Endothelial cell of umbilical vein (primary cell): ENCODE data around the gene RAB1B. TPM values are rescaled to one million over a fixed set of nuclear protein-coding genes. Genes with fewer than 3 reads are reported as not detected.

ENCODE experiments used
- BruUV-seq: library from RNA; stranded (reverse); fragments of 400-500 nt; replicated peaks from 2 replicates; lab custom pipeline; 2021; lab: Mats Ljungman, UMichigan
- CTCF ChIA-PET: fragments of 300-600, 350-600 bp; sonication (Branson Sonifier 250); formaldehyde crosslinking; loops from one replicate; lab custom pipeline; 2021; ENCODE audit warnings: antibody characterized with exemption, inconsistent platforms; lab: Charles Lee
- POLR2A ChIA-PET: fragments of 300-600, 350-600 bp; sonication (Branson Sonifier 250); formaldehyde crosslinking; loops from one replicate; lab custom pipeline; 2021; ENCODE audit warnings: antibody characterized with exemption, inconsistent platforms; lab: Charles Lee
- DNase-seq: peaks from one replicate; pipeline ENCODE4 v3.0.0-alpha.2; 2011; ENCODE audit warnings: low read depth, low spot score
- FAIRE-seq: peaks from 2 replicates; lab custom pipeline; 2011; peaks lifted over from hg19 to GRCh38; lab: Jason Lieb, UNC
- H2AFZ ChIP-seq: 2 replicates; pipeline ENCODE4 v1.6.0; 2012; ENCODE audit warnings: low read depth, low read length, control low read depth, inconsistent platforms
- H3K27ac ChIP-seq: 2 replicates; pipeline ENCODE4 v1.5.1; 2011; ENCODE audit warnings: low read depth, mild to moderate bottlenecking, control low read depth, low read length, moderate library complexity; ENCODE audit not compliant: insufficient read depth
- H3K27me3 ChIP-seq, 2 experiments: 2 replicates each; pipeline versions ENCODE4 v1.6.0 to v1.6.1; 2011; ENCODE audit warnings: low read length in 2 of 2, mixed read lengths in 1 of 2; ENCODE audit not compliant: control insufficient read depth in 2 of 2, insufficient read depth in 2 of 2
- H3K36me3 ChIP-seq, 2 experiments: 2 replicates in 1 of 2; 3 replicates in 1 of 2; pipeline ENCODE4 v1.5.1; 2011; ENCODE audit warnings: low read length in 2 of 2, mild to moderate bottlenecking in 1 of 2, moderate library complexity in 1 of 2; ENCODE audit not compliant: control insufficient read depth in 2 of 2, insufficient read depth in 2 of 2; ENCODE audit errors: extremely low read depth in 1 of 2
- H3K4me1 ChIP-seq: 3 replicates; pipeline ENCODE4 v1.5.1; 2011; ENCODE audit warnings: mild to moderate bottlenecking, low read length; ENCODE audit not compliant: control insufficient read depth, insufficient read depth; ENCODE audit errors: extremely low read depth
- H3K4me2 ChIP-seq: 2 replicates; pipeline ENCODE4 v1.6.1; 2011; ENCODE audit warnings: low read length, control low read depth, mixed read lengths; ENCODE audit not compliant: insufficient read depth
- H3K4me3 ChIP-seq, 3 experiments: fragments of 200-600 bp in 1 of 3; sonication (generic), shearing (Covaris generic) in 1 of 3; replicated peaks in 1 of 3; 2 replicates each; pipeline ENCODE4 v1.5.1; 2011 to 2016; ENCODE audit warnings: control low read depth in 3 of 3, low read length in 3 of 3, mild to moderate bottlenecking in 2 of 3, inconsistent platforms in 1 of 3, low read depth in 1 of 3, moderate library complexity in 1 of 3; ENCODE audit not compliant: insufficient read depth in 1 of 3
- H3K79me2 ChIP-seq: 2 replicates; pipeline ENCODE4 v1.6.0; 2012; ENCODE audit warnings: low read length, inconsistent platforms; ENCODE audit not compliant: control insufficient read depth, insufficient read depth
- H3K9ac ChIP-seq: replicated peaks from 2 replicates; pipeline ENCODE3; 2011; ENCODE audit warnings: low read length, control low read depth; ENCODE audit not compliant: insufficient read depth; ENCODE audit errors: extremely low read depth
- H3K9me1 ChIP-seq: replicated peaks from 3 replicates; pipeline ENCODE4 v1.6.0; 2011; ENCODE audit warnings: mild to moderate bottlenecking, low read length; ENCODE audit not compliant: control insufficient read depth, insufficient read depth; ENCODE audit errors: extremely low read depth
- H3K9me3 ChIP-seq: replicated peaks from 2 replicates; pipeline ENCODE4 v1.5.1; 2012; ENCODE audit warnings: low read length, inconsistent platforms; ENCODE audit not compliant: control insufficient read depth, insufficient read depth
- H4K20me1 ChIP-seq: replicated peaks from 2 replicates; pipeline ENCODE3; 2011; ENCODE audit warnings: mild to moderate bottlenecking, low read length; ENCODE audit not compliant: control insufficient read depth, insufficient read depth; ENCODE audit errors: extremely low read depth
- CTCF ChIP-seq, 2 donors: IDR thresholded peaks; 1 replicate in 1 of 2; 2 replicates in 1 of 2; pipeline ENCODE4 v1.5.1; 2011; ENCODE audit warnings: low read length in 2 of 2, mild to moderate bottlenecking in 2 of 2, moderate library complexity in 2 of 2, control low read depth in 1 of 2, inconsistent platforms in 1 of 2, low read depth in 1 of 2; ENCODE audit not compliant: insufficient read depth in 1 of 2; ENCODE audit errors: extremely low read depth in 1 of 2
- EZH2 ChIP-seq: IDR thresholded peaks from 2 replicates; pipeline ENCODE4 v1.6.1; 2012; ENCODE audit warnings: borderline replicate concordance, low read depth, mild to moderate bottlenecking, moderate library complexity, low read length, inconsistent platforms; ENCODE audit not compliant: severe bottlenecking
- FOS ChIP-seq: IDR thresholded peaks from 2 replicates; pipeline ENCODE4 v1.6.1; 2011; ENCODE audit warnings: mild to moderate bottlenecking, low read length, moderate library complexity, borderline replicate concordance; ENCODE audit not compliant: insufficient read depth
- GATA2 ChIP-seq: IDR thresholded peaks from 2 replicates; pipeline ENCODE4 v1.7.0; 2011; ENCODE audit warnings: low read depth, mild to moderate bottlenecking, moderate library complexity, mixed read lengths, low read length; ENCODE audit not compliant: insufficient read length, insufficient read depth
- JUN ChIP-seq: IDR thresholded peaks from 2 replicates; pipeline ENCODE4 v1.6.1; 2011; ENCODE audit warnings: borderline replicate concordance, low read depth; ENCODE audit not compliant: insufficient read length, insufficient read depth
- MAX ChIP-seq: IDR thresholded peaks from 2 replicates; pipeline ENCODE4 v1.6.1; 2011; ENCODE audit not compliant: insufficient read depth, insufficient read length
- MYC ChIP-seq: IDR thresholded peaks from one replicate; pipeline ENCODE4 v1.6.1; 2011; ENCODE audit warnings: mild to moderate bottlenecking, low read depth, low read length
- POLR2A ChIP-seq: IDR thresholded peaks from 2 replicates; pipeline ENCODE4 v1.6.1; 2012; ENCODE audit warnings: low read depth, mild to moderate bottlenecking, control low read depth, low read length
- POLR2AphosphoS5 ChIP-seq: IDR thresholded peaks from 2 replicates; pipeline ENCODE4 v1.6.1; 2012; ENCODE audit warnings: low read depth, mild to moderate bottlenecking, control low read depth, low read length, moderate library complexity; ENCODE audit not compliant: insufficient read depth
- dilution Hi-C: fragments of 300-500 bp; cut with MboI; formaldehyde crosslinking; loops from one replicate; pipeline ENCODE4 v1.15.0; 2019; ENCODE audit warnings: low sequenced_read_pairs; ENCODE audit not compliant: extremely low pct_ligation_motif_present
- intact Hi-C: fragments of 100-400 bp; cut with micrococcal nuclease; formaldehyde crosslinking; loops from one replicate; pipeline ENCODE4 v1.10.0; 2022
- polyA plus RNA-seq, 4 experiments: library from polyadenylated mRNA; depleted of rRNA in 3 of 4; stranded (reverse) in 3 of 4; unstranded in 1 of 4; fragments of >200 nt; gene quantifications; 2 replicates each; pipeline versions ENCODE4 v1.2.1 to v1.2.3, GENCODE V29; 2011 to 2012; ENCODE audit warnings: missing spikeins in 1 of 4
- total RNA-seq: library from RNA; stranded (reverse); gene quantifications from 2 replicates; pipeline ENCODE4 v1.2.3, GENCODE V29; 2021

Gene RAB1B
- total and polyA plus RNA-seq, 2 donors (not counting 3 experiments of a cell fraction or from before 2014, with no cell fraction given), result 171 to 383 TPM

GRCh38 chr11:66325263-66325671 is 56.8 kb downstream of the RAB1B start:
- Histone ChIP-seq H3K9ac (no peak overlapping the region), H4K20me1 (no peaks in the 10 kb centered on the region), H2AFZ (no peak overlapping the region), H3K4me3 (no peak overlapping the region), H3K27me3 (no peaks in the 10 kb centered on the region), H3K27ac (no peak overlapping the region), H3K4me2 (no peak overlapping the region), H3K9me1 (no peaks in the 10 kb centered on the region), H3K36me3 (no peaks in the 10 kb centered on the region), H3K79me2 (no peaks in the 10 kb centered on the region), H3K9me3 (no peaks in the 10 kb centered on the region), H3K4me1 (peaks cover 7% of the 10 kb centered on the region)
- BruUV-seq, result no TSS peak
- POLR2A ChIA-PET, result interaction anchor here (1.7 kb wide), 1 partner anchor 12 kb away, joined by 4 read pairs; no protein-coding TSS in a partner anchor
- DNase-seq (no peak), FAIRE-seq (no peak)
- no peak for TF ChIP-seq GATA2
- no peak for TF ChIP-seq POLR2AphosphoS5
- no peak for TF ChIP-seq MYC
- TF ChIP-seq CTCF (IDR thresholded peaks at IDR 0.05; ENCODE audit: extremely low read depth in 1 of 2, insufficient read depth in 1 of 2, low read depth in 1 of 2, low read length in 2 of 2), result no peak
- no peak for TF ChIP-seq JUN
- no peak for TF ChIP-seq FOS
- TF ChIP-seq POLR2A, result no peak
- TF ChIP-seq EZH2, result no peak
- TF ChIP-seq MAX, result no peak
- CTCF ChIA-PET, result interaction anchor here (4.0 kb wide), 1 partner anchor 13 kb away, joined by 56 read pairs; no protein-coding TSS in a partner anchor
- intact Hi-C loops, result no loop called here
- dilution Hi-C loops, result no loop called here
